ENCODE data around the gene UHRF1. TPM values are rescaled to one million over a fixed set of nuclear protein-coding genes. Genes with fewer than 3 reads are reported as not detected.
"Not testable (repeated sequence)": the region's sequence is repeated elsewhere in the genome, so short reads cannot be mapped to it uniquely, and the experiment has no call there.

Gene UHRF1
- total and polyA plus RNA-seq, 2 experiments from 2014 or later, result 26.9 to 29.4 TPM

GRCh38 chr19:4889034-4889815 lies 20.1 kb upstream of the UHRF1 start:
- no peaks in the 10 kb centered on the region for H3K36me3 ChIP-seq (ENCODE audit: low read depth)
- WGBS, 2 experiments (ENCODE audit: low coverage in 1 of 2, low lambda C conversion rate in 2 of 2, missing lambda C conversion rate in 2 of 2), result 54 to 57% methylated on average over 13 to 14 of the region's 14 CpGs
- H3K27ac ChIP-seq, result 0 out of 2 replicates have a peak overlapping the region, but pooled peaks have one; percentile 14
- no peaks in the 10 kb centered on the region for H3F3A ChIP-seq (ENCODE audit: insufficient read depth)
- H3K27me3 ChIP-seq (replicated peaks; ENCODE audit: insufficient read depth), result no peaks in the 10 kb centered on the region
- H3K79me2 ChIP-seq (ENCODE audit: insufficient read depth), result no peaks in the 10 kb centered on the region
- no peaks in the 10 kb centered on the region for H3K9me3 ChIP-seq (ENCODE audit: low read depth)
- peak; percentile 95 for DNase-seq
- no peak overlapping the region for H2AFZ ChIP-seq
- H3K4me1 ChIP-seq (ENCODE audit: insufficient read depth), result no peaks in the 10 kb centered on the region; the same call in 1 of the 2 replicates
- H3K9me2 ChIP-seq (ENCODE audit: insufficient read depth), result no peaks in the 10 kb centered on the region
- H4K20me1 ChIP-seq (ENCODE audit: insufficient read depth), result no peaks in the 10 kb centered on the region
- H3K4me3 ChIP-seq, result no peak overlapping the region
- TF ChIP-seq EZH2phosphoT487 (IDR thresholded peaks at IDR 0.05; ENCODE audit: insufficient read depth, low read depth) (no peak), EZH2 (IDR thresholded peaks at IDR 0.05; ENCODE audit: insufficient read depth, poor library complexity, severe bottlenecking) (no peak)
- peak overlapping the region; percentile 28 for H3K4me2 ChIP-seq (ENCODE audit: unreplicated experiment)
- in situ Hi-C loops (cut with MboI), result no loop called here
- H3K9ac ChIP-seq, result no peak overlapping the region

GRCh38 chr19:4891066-4891465 lies 18.2 kb upstream of the UHRF1 start:
- no peaks in the 10 kb centered on the region for H3K27me3 ChIP-seq (replicated peaks; ENCODE audit: insufficient read depth)
- DNase-seq, result no peak
- no peaks in the 10 kb centered on the region for H3K36me3 ChIP-seq (ENCODE audit: low read depth)
- in situ Hi-C loops (cut with MboI), result no loop called here
- no peak overlapping the region for H3K27ac ChIP-seq
- H3K79me2 ChIP-seq (ENCODE audit: insufficient read depth), result no peaks in the 10 kb centered on the region
- no peak for TF ChIP-seq EZH2phosphoT487 (IDR thresholded peaks at IDR 0.05; ENCODE audit: insufficient read depth, low read depth)
- H3K9ac ChIP-seq, result no peak overlapping the region
- no peak overlapping the region for H2AFZ ChIP-seq
- no peaks in the 10 kb centered on the region for H3K9me2 ChIP-seq (ENCODE audit: insufficient read depth)
- no peaks in the 10 kb centered on the region; the same call in 1 of the 2 replicates for H3K4me1 ChIP-seq (ENCODE audit: insufficient read depth)
- no peaks in the 10 kb centered on the region for H3K9me3 ChIP-seq (ENCODE audit: low read depth)
- H3K4me2 ChIP-seq (ENCODE audit: unreplicated experiment), result no peak overlapping the region
- H3K4me3 ChIP-seq, result no peak overlapping the region
- 91 to 92% methylated on average over 22 of the region's 22 CpGs for WGBS, 2 experiments (ENCODE audit: low coverage in 1 of 2, low lambda C conversion rate in 2 of 2, missing lambda C conversion rate in 2 of 2)
- no peaks in the 10 kb centered on the region for H4K20me1 ChIP-seq (ENCODE audit: insufficient read depth)
- no peaks in the 10 kb centered on the region for H3F3A ChIP-seq (ENCODE audit: insufficient read depth)

- H4K20me1 ChIP-seq (ENCODE audit: insufficient read depth); H3F3A ChIP-seq (ENCODE audit: insufficient read depth); H3K27me3 ChIP-seq (replicated peaks; ENCODE audit: insufficient read depth); H3K4me1 ChIP-seq (ENCODE audit: insufficient read depth); H2AFZ ChIP-seq; DNase-seq; H3K9me2 ChIP-seq (ENCODE audit: insufficient read depth); H3K79me2 ChIP-seq (ENCODE audit: insufficient read depth); H3K9me3 ChIP-seq (ENCODE audit: low read depth); H3K4me2 ChIP-seq (ENCODE audit: unreplicated experiment); H3K27ac ChIP-seq; in situ Hi-C loops (cut with MboI); H3K4me3 ChIP-seq; H3K36me3 ChIP-seq (ENCODE audit: low read depth); H3K9ac ChIP-seq: not testable (repeated sequence)
- WGBS, 2 experiments (ENCODE audit: low coverage in 1 of 2, low lambda C conversion rate in 2 of 2, missing lambda C conversion rate in 2 of 2), result 93% methylated on average over 11 of the region's 11 CpGs
These were observed 16.3 kb upstream of the UHRF1 start for GRCh38 chr19:4892962-4893361.

GRCh38 chr19:4896372-4896771 lies 12.9 kb upstream of the UHRF1 start:
- Histone ChIP-seq H2AFZ (no peak overlapping the region), H3F3A (ENCODE audit: insufficient read depth) (no peaks in the 10 kb centered on the region), H3K9ac (no peak overlapping the region), H3K27ac (no peak overlapping the region), H3K9me3 (ENCODE audit: low read depth) (no peaks in the 10 kb centered on the region), H3K4me1 (ENCODE audit: insufficient read depth) (no peaks in the 10 kb centered on the region), H3K4me3 (no peak overlapping the region), H4K20me1 (ENCODE audit: insufficient read depth) (no peaks in the 10 kb centered on the region), H3K27me3 (replicated peaks; ENCODE audit: insufficient read depth) (no peaks in the 10 kb centered on the region), H3K79me2 (ENCODE audit: insufficient read depth) (no peaks in the 10 kb centered on the region), H3K36me3 (ENCODE audit: low read depth) (no peaks in the 10 kb centered on the region), H3K4me2 (ENCODE audit: unreplicated experiment) (no peak overlapping the region), H3K9me2 (ENCODE audit: insufficient read depth) (no peaks in the 10 kb centered on the region)
- DNase-seq, result peak; percentile 68
- in situ Hi-C loops (cut with MboI), result no loop called here
- TF ChIP-seq EZH2phosphoT487 (IDR thresholded peaks at IDR 0.05; ENCODE audit: insufficient read depth, low read depth) (no peak), EZH2 (IDR thresholded peaks at IDR 0.05; ENCODE audit: insufficient read depth, poor library complexity, severe bottlenecking) (no peak)
- 47 to 59% methylated on average over 2 to 3 of the region's 3 CpGs for WGBS, 2 experiments (ENCODE audit: low coverage in 1 of 2, low lambda C conversion rate in 2 of 2, missing lambda C conversion rate in 2 of 2)

Data from GM23248 (cell line).